ENCODE measurements around the gene MYEOV. TPM values are rescaled to one million over a fixed set of nuclear protein-coding genes. Genes with fewer than 3 reads are reported as not detected.

Gene MYEOV
- total and polyA plus RNA-seq, 9 of the 15 experiments (the other 6 are each of a cell fraction or from before 2014, with no cell fraction given): 10.2 to 133 (median 32.2) TPM

GRCh38 chr11:69292221-69292648, 1.7 kb upstream of the MYEOV start (continued):
- TF ChIP-seq CBX3 (IDR thresholded peaks at IDR 0.05; ENCODE audit: borderline replicate concordance in 1 of 2, low read length in 2 of 2) (peak in 1 of 2 experiments; percentile 80; a peak in 2 of 3 replicates), ARID1B (IDR thresholded peaks at IDR 0.05) (0 out of 2 replicates have a peak, but pooled peaks have one; percentile 16), GATAD2B (IDR thresholded peaks at IDR 0.05; ENCODE audit: borderline replicate concordance) (peak; percentile 38; the same call in 1 of the 2 replicates), BCL6 (CRISPR knock-in tag; IDR thresholded peaks at IDR 0.05) (no peak), EZH2 (IDR thresholded peaks at IDR 0.05; ENCODE audit: borderline replicate concordance, low read depth, low read length) (no peak), ID3 (CRISPR knock-in tag; IDR thresholded peaks at IDR 0.05) (no peak), ID3 (tag; IDR thresholded peaks at IDR 0.05) (peak; percentile 53; the same call in 1 of the 2 replicates), GATAD2A (IDR thresholded peaks at IDR 0.05) (0 out of 2 replicates have a peak, but pooled peaks have one; percentile 33), TOE1 (IDR thresholded peaks at IDR 0.05; ENCODE audit: borderline replicate concordance) (0 out of 2 replicates have a peak, but pooled peaks have one; percentile 20), TOE1 (CRISPR knock-in tag; IDR thresholded peaks at IDR 0.05; ENCODE audit: borderline replicate concordance, low read depth) (no peak), POLR2AphosphoS5 (IDR thresholded peaks at IDR 0.05; ENCODE audit: control insufficient read depth, insufficient read depth, low read depth, low read length) (no peak), TFE3 (CRISPR knock-in tag; IDR thresholded peaks at IDR 0.05) (no peak), CBFA2T2 (conservative IDR thresholded peaks at IDR 0.05) (peak; percentile 39), FOXA3 (CRISPR knock-in tag; conservative IDR thresholded peaks at IDR 0.05 in 1 of 2, IDR thresholded peaks at IDR 0.05 in 1 of 2) (no peak), KLF13 (tag; IDR thresholded peaks at IDR 0.05; ENCODE audit: borderline replicate concordance, low read depth) (no peak), ADNP (tag; IDR thresholded peaks at IDR 0.05) (peak; percentile 91), SREBF1 (IDR thresholded peaks at IDR 0.05; ENCODE audit: borderline replicate concordance, low read depth, low read length) (no peak), NR0B1 (IDR thresholded peaks at IDR 0.05; ENCODE audit: partially characterized antibody) (no peak), ZNF24 (IDR thresholded peaks at IDR 0.05) (peak; percentile 58; the same call in 1 of the 2 replicates), JUND (IDR thresholded peaks at IDR 0.05; ENCODE audit: borderline replicate concordance, low read depth, low read length) (0 out of 2 replicates have a peak, but pooled peaks have one; percentile 21), JUND (tag; IDR thresholded peaks at IDR 0.05; ENCODE audit: borderline replicate concordance, low read depth, low read length) (no peak), CREBBP (IDR thresholded peaks at IDR 0.05; ENCODE audit: low read depth, low read length) (no peak), SMARCA5 (IDR thresholded peaks at IDR 0.05) (peak; percentile 95), CBX5 (IDR thresholded peaks at IDR 0.05; ENCODE audit: borderline replicate concordance, low read depth) (0 out of 2 replicates have a peak, but pooled peaks have one; percentile 27), STAG1 (CRISPR knock-in tag; IDR thresholded peaks at IDR 0.05; ENCODE audit: borderline replicate concordance) (peak; percentile 57; the same call in 1 of the 2 replicates), SMC3 (conservative IDR thresholded peaks at IDR 0.05; ENCODE audit: insufficient read depth, low read depth, low read length) (peak; percentile 81), SP2 (IDR thresholded peaks at IDR 0.05; ENCODE audit: extremely low read depth, low read depth, low read length, poor library complexity, severe bottlenecking) (no peak)

Measured in K562 (cell line).